ENCODE data around the gene ASTN2.

DNA sequence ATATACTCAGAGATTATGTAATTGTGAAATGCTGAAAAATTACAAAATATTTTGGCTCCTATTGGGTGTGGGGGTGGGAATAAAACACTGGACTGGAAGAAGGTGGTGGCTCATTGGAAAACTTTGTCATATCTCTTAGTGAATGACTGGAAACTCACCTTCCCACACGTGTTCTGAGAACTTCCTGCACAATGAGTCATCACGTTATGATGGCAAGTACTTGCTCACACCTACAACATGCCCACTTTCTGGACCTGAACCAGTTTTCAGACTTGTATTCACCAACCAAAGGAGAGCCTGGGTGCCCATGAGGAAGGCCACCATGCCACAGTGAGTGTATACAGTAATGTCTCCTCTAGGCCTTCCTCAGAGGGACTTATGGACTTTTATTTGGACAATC is 294.8 kb downstream of the ASTN2 start:
- TF ChIP-seq EP300 (IDR thresholded peaks at IDR 0.05): no peak
- TF ChIP-seq, protein P1, sequence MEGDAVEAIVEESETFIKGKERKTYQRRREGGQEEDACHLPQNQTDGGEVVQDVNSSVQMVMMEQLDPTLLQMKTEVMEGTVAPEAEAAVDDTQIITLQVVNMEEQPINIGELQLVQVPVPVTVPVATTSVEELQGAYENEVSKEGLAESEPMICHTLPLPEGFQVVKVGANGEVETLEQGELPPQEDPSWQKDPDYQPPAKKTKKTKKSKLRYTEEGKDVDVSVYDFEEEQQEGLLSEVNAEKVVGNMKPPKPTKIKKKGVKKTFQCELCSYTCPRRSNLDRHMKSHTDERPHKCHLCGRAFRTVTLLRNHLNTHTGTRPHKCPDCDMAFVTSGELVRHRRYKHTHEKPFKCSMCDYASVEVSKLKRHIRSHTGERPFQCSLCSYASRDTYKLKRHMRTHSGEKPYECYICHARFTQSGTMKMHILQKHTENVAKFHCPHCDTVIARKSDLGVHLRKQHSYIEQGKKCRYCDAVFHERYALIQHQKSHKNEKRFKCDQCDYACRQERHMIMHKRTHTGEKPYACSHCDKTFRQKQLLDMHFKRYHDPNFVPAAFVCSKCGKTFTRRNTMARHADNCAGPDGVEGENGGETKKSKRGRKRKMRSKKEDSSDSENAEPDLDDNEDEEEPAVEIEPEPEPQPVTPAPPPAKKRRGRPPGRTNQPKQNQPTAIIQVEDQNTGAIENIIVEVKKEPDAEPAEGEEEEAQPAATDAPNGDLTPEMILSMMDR (IDR thresholded peaks at IDR 0.05): no peak
